ENCODE data around the gene PHRF1. TPM values are rescaled to one million over a fixed set of nuclear protein-coding genes. Genes with fewer than 3 reads are reported as not detected.

Gene PHRF1
- total RNA-seq, 1 donor from 2014 or later, result 25.4 TPM

GRCh38 chr11:607020-607780 is 30.9 kb downstream of the PHRF1 start:
- Histone ChIP-seq H3K27me3 (no peaks in the 10 kb centered on the region), H3K27ac (no peak overlapping the region), H3K9me3 (no peaks in the 10 kb centered on the region), H3K4me3 (no peak overlapping the region), H3K4me1 (no peaks in the 10 kb centered on the region), H3K36me3 (peaks cover 97 to 98% of the 10 kb centered on the region in 2 donors)
- TF ChIP-seq CTCF (IDR thresholded peaks at IDR 0.05), result no peak
- intact Hi-C loops (cut with DNase I), result no loop called here
- DNase-seq (ENCODE audit: low spot score in 2 of 2), result no peak

- no peaks in the 10 kb centered on the region for H3K27me3 ChIP-seq
- no peaks in the 10 kb centered on the region for H3K4me1 ChIP-seq
- H3K4me3 ChIP-seq, result no peak overlapping the region
- H3K9me3 ChIP-seq, result no peaks in the 10 kb centered on the region
- TF ChIP-seq CTCF (IDR thresholded peaks at IDR 0.05), result no peak
- intact Hi-C loops (cut with DNase I), result no loop called here
- no peak overlapping the region for H3K27ac ChIP-seq
- peaks cover 97 to 98% of the 10 kb centered on the region in 2 donors for H3K36me3 ChIP-seq
- no peak for DNase-seq (ENCODE audit: low spot score in 2 of 2)
Measured at GRCh38 chr11:607971-608659, 31.8 kb downstream of the PHRF1 start.

- no peaks in the 10 kb centered on the region for H3K27me3 ChIP-seq
- intact Hi-C loops (cut with DNase I), result no loop called here
- H3K9me3 ChIP-seq, result no peaks in the 10 kb centered on the region
- no peak for TF ChIP-seq CTCF (IDR thresholded peaks at IDR 0.05)
- peaks cover 94% of the 10 kb centered on the region in 2 donors for H3K36me3 ChIP-seq
- no peak overlapping the region for H3K27ac ChIP-seq
- no peak for DNase-seq (ENCODE audit: low spot score in 2 of 2)
- H3K4me3 ChIP-seq, result no peak overlapping the region
- peaks cover 0 to under 1% of the 10 kb centered on the region in 2 donors for H3K4me1 ChIP-seq
Measured at GRCh38 chr11:608791-609251, 32.6 kb downstream of the PHRF1 start.

GRCh38 chr11:609341-609811 is 33.1 kb downstream of the PHRF1 start:
- intact Hi-C loops (cut with DNase I), result no loop called here
- Histone ChIP-seq H3K4me1 (peaks cover 2 to 5% of the 10 kb centered on the region in 2 donors), H3K27me3 (no peaks in the 10 kb centered on the region), H3K4me3 (no peak overlapping the region), H3K27ac (no peak overlapping the region), H3K9me3 (no peaks in the 10 kb centered on the region), H3K36me3 (peaks cover 88 to 89% of the 10 kb centered on the region in 2 donors)
- no peak for DNase-seq (ENCODE audit: low spot score in 2 of 2)
- TF ChIP-seq CTCF (IDR thresholded peaks at IDR 0.05), result no peak

- peaks cover 11 to 12% of the 10 kb centered on the region in 2 donors for H3K4me1 ChIP-seq
- no peaks in the 10 kb centered on the region for H3K27me3 ChIP-seq
- H3K27ac ChIP-seq, result no peak overlapping the region
- H3K4me3 ChIP-seq, result no peak overlapping the region
- no peak for TF ChIP-seq CTCF (IDR thresholded peaks at IDR 0.05)
- intact Hi-C loops (cut with DNase I), result no loop called here
- no peaks in the 10 kb centered on the region for H3K9me3 ChIP-seq
- peaks cover 79 to 80% of the 10 kb centered on the region in 2 donors for H3K36me3 ChIP-seq
- DNase-seq (ENCODE audit: low spot score in 2 of 2), result no peak
Measured at GRCh38 chr11:610146-610801, 34.0 kb downstream of the PHRF1 start.
